Heart left ventricle (tissue), 16 donors: ENCODE data around the gene WDR90. TPM values are rescaled to one million over a fixed set of nuclear protein-coding genes. Genes with fewer than 3 reads are reported as not detected.
A peak's percentile ranks its signal among the peaks of the same experiment; 100 is the strongest.

Experiments
- ATAC-seq, 4 donors: fragments of 200-7000 bp; cut with Tn5 transposase; one replicate each; pipeline ENCODE4 v1.9.1; 2020 to 2022; ENCODE audit warnings: moderate library complexity in 4 of 4, mild to moderate bottlenecking in 3 of 4, moderate number of reproducible peaks in 1 of 4
- DNase-seq, 5 donors: peaks; one replicate each; pipeline ENCODE4 v3.0.0-alpha.2; 2020
- H3K27ac ChIP-seq, 12 donors: fragments of 200-600 bp; sonication (generic) in 4 of 12; one replicate each; pipeline versions ENCODE4 v1.5.0 to v1.8.0; 2016 to 2022; ENCODE audit warnings: mild to moderate bottlenecking in 2 of 12
- H3K27me3 ChIP-seq, 9 donors: fragments of 200-600 bp; sonication (generic) in 2 of 9; one replicate each; pipeline versions ENCODE4 v1.5.1 to v1.8.0; 2016 to 2022; ENCODE audit warnings: mild to moderate bottlenecking in 3 of 9
- H3K36me3 ChIP-seq, 9 donors: fragments of 200-600 bp; sonication (generic) in 2 of 9; one replicate each; pipeline versions ENCODE4 v1.5.0 to v1.8.0; 2018 to 2022; ENCODE audit warnings: mild to moderate bottlenecking in 2 of 9
- H3K4me1 ChIP-seq, 12 donors: fragments of 200-600 bp; sonication (generic) in 4 of 12; one replicate each; pipeline versions ENCODE4 v1.5.0 to v1.8.0; 2016 to 2022; ENCODE audit warnings: mild to moderate bottlenecking in 3 of 12
- H3K4me3 ChIP-seq, 12 donors: fragments of 200-600 bp; sonication (generic) in 4 of 12; one replicate each; pipeline versions ENCODE4 v1.5.0 to v1.8.0; 2017 to 2022; ENCODE audit warnings: mild to moderate bottlenecking in 9 of 12, moderate library complexity in 4 of 12
- H3K9me3 ChIP-seq, 12 donors: fragments of 200-600 bp; sonication (generic) in 4 of 12; one replicate each; pipeline versions ENCODE4 v1.5.0 to v1.8.0; 2016 to 2022; ENCODE audit warnings: mild to moderate bottlenecking in 1 of 12
- CTCF ChIP-seq, 12 donors: fragments of 200-600 bp; sonication (generic) in 4 of 12; IDR thresholded peaks; one replicate each; pipeline versions ENCODE4 v1.5.0 to v1.8.0; 2018 to 2022; ENCODE audit warnings: antibody characterized with exemption in 12 of 12, mild to moderate bottlenecking in 5 of 12
- POLR2A ChIP-seq, 2 donors: fragments of 450-650 bp; IDR thresholded peaks; one replicate each; pipeline ENCODE4 v1.6.1; 2017; ENCODE audit warnings: antibody characterized with exemption in 2 of 2, mild to moderate bottlenecking in 2 of 2, moderate library complexity in 2 of 2
- WGBS, 4 donors: extraction: QIAGEN DNeasy Blood & Tissue Kit in 2 of 4; methylation state at CpG; one replicate each; pipeline versions ENCODE4 v1.1.5 to v1.1.7; 2013 to 2018; 5-methylcytosine and 5-hydroxymethylcytosine counted together
- intact Hi-C, 10 donors: fragments of 100-400 bp; cut with DNase I; formaldehyde crosslinking; loops; one replicate each; pipeline versions ENCODE4 v1.11.1 to v1.14.2; 2022
- polyA plus RNA-seq, 2 donors: library from polyadenylated mRNA; stranded (reverse); fragments of 200-250 nt; gene quantifications; one replicate each; pipeline ENCODE4 v1.2.3, GENCODE V29; 2013
- total RNA-seq, 9 donors: library from RNA; depleted of rRNA in 2 of 9; stranded (reverse); fragments of >200 nt in 2 of 9; fragmentation: NEBNext Ultra II Directional in 3 of 9; extraction: Animal tissue kit (Norgen Biotek cat#: 25700) in 3 of 9; gene quantifications; one replicate each; pipeline versions ENCODE4 v1.1.0 to v1.2.4, GENCODE V29; 2016 to 2023
- donor health status: ischemic (EF 13 %, LVEDD 7.1; RV severe dilation, severe dysfunction).
- donor health status: healthy with polysubstance abuse.
- donor health status: DM: no; HTN: yes; CAD: no.
- donor health status: DM: no; HTN: no; CAD: no.
- donor health status: ischemic (EF 25% LVEDD 6.9; RV normal size, moderate dysfunction).
- donor health status: ischemic (EF 25% LVEDD 5.7; RV mildly dilated, moderate dysfunction).
- donor health status: healthy.
- donor health status: DM: yes; HTN: yes; CAD: no.
- donor health status: ischemic (EF 35%, LVEDD 5.7; RV mildly dilated, moderate dysfunction).
- donor health status: nonischemic (EF 11% LVEDD 7.7; RV severe dilation, severe dysfunction).
- donor health status: DM: yes; HTN: yes; CAD: no.
- donor health status: PGD.
- donor health status: ischemic (EF 29% LVEDD 5.4; RV normal size, mild dysfunction).
- donor health status: nonischemic (EF 23%, LVEDD 6.1; RV moderate dilation, normal function).

Gene WDR90
- total and polyA plus RNA-seq, 11 donors, result 3.7 to 17.4 (median 8.6) TPM

- 89 to 95% (median 91%) methylated on average over 10 to 20 of the region's 20 CpGs for WGBS, 4 donors
- intact Hi-C loops, result no loop called here
- ATAC-seq, result no peak
These were observed 29.6 kb upstream of the WDR90 start for GRCh38 chr16:619476-620100.

DNA sequence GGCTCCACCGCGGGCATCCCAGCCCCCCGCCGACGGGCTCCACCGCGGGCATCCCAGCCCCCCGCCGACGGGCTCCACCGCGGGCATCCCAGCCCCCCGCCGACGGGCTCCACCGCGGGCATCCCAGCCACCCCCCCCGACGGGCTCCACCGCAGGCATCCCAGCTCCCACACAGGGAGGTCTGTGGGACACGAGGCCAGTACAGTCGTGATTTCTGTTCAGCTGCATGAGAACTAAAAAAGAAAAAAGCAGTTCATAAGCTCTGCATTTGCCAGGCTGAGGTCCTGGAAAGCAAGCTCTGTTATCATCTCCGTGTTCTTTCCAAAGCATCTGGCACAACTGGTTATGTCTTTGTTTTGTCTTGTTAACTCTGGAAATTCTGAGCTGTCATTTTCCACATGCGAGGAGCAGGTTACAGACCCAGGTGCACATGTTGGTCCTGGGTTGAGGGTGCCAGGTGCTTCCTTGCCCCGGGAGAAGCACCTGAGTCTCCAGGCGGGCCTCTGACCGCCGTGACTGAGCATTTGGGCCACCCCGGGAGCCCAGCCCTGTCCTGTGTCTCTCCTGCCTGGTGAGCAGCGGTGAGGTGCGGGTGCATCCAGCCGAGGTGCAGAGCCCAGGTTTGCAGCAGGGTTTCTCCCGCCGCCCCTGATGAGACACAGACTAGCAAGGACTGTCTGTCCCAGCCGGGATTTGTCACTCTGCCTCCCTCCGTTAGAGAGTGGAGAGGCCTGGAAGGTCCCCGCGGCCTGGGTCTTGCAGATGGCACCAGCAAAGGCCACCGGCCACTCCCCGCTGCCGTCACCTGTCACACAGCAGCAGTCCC, 28.3 kb upstream of the WDR90 start:
- WGBS, 4 donors, result 85 to 89% (median 88%) methylated on average over 24 to 41 of the region's 41 CpGs
- ATAC-seq, result no peak
- DNase-seq, result peak in 1 of 5 donors; percentile 24
- Histone ChIP-seq H3K4me1 (no peaks in the 10 kb centered on the region), H3K9me3 (no peaks in the 10 kb centered on the region), H3K27ac (no peak overlapping the region), H3K36me3 (peaks cover 0 to 17% (median 7%) of the 10 kb centered on the region in 9 donors), H3K4me3 (no peak overlapping the region), H3K27me3 (no peaks in the 10 kb centered on the region)
- intact Hi-C loops, result no loop called here
- TF ChIP-seq POLR2A (IDR thresholded peaks at IDR 0.05) (no peak), CTCF (IDR thresholded peaks at IDR 0.05) (no peak)

More at GRCh38 chr16:619476-620100, 29.6 kb upstream of the WDR90 start:
- H3K27me3 ChIP-seq, result no peaks in the 10 kb centered on the region
- H3K27ac ChIP-seq, result no peak overlapping the region
- H3K36me3 ChIP-seq, result peaks cover 0 to 10% (median 4%) of the 10 kb centered on the region in 9 donors
- no peaks in the 10 kb centered on the region for H3K4me1 ChIP-seq
- DNase-seq, result no peak
- no peaks in the 10 kb centered on the region for H3K9me3 ChIP-seq
- TF ChIP-seq CTCF (IDR thresholded peaks at IDR 0.05) (no peak), POLR2A (IDR thresholded peaks at IDR 0.05) (no peak)
- no peak overlapping the region for H3K4me3 ChIP-seq

GRCh38 chr16:621526-622105, 27.5 kb upstream of the WDR90 start:
- Histone ChIP-seq H3K9me3 (no peaks in the 10 kb centered on the region), H3K27me3 (no peaks in the 10 kb centered on the region), H3K4me1 (no peaks in the 10 kb centered on the region), H3K36me3 (peaks cover 0 to 24% (median 12%) of the 10 kb centered on the region in 9 donors), H3K27ac (no peak overlapping the region), H3K4me3 (no peak overlapping the region)
- DNase-seq (peak in 1 of 5 donors; percentile 18), ATAC-seq (no peak)
- 89 to 91% (median 91%) methylated on average over 20 to 21 of the region's 21 CpGs for WGBS, 4 donors
- intact Hi-C loops, result no loop called here
- TF ChIP-seq CTCF (IDR thresholded peaks at IDR 0.05) (no peak), POLR2A (IDR thresholded peaks at IDR 0.05) (no peak)

DNA sequence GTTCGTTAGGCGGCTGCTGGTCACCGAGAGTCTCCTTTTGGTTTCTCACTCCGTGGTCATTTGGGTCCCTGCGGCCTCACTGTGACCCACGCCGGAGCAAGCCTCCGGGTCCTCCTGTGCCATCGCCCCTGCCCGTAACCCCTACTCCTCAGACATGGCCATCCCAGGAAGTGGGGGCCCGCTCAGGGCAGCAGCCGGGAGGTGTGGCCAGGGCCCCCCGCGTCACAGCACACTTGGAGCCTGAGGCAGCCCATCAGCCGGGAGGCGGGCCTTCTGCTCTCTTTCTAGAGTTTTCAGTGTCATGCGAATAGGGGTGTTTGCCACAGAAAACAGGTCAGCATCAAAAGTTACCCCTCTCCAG, 26.3 kb upstream of the WDR90 start:
- 90 to 95% (median 95%) methylated on average over 17 of the region's 17 CpGs for WGBS, 4 donors
- H3K9me3 ChIP-seq, result no peaks in the 10 kb centered on the region
- H3K4me3 ChIP-seq, result no peak overlapping the region
- H3K27me3 ChIP-seq, result no peaks in the 10 kb centered on the region
- TF ChIP-seq POLR2A (IDR thresholded peaks at IDR 0.05) (no peak), CTCF (IDR thresholded peaks at IDR 0.05) (no peak)
- H3K4me1 ChIP-seq, result no peaks in the 10 kb centered on the region
- peak overlapping the region in 1 of 12 donors; percentile 69 for H3K27ac ChIP-seq
- intact Hi-C loops, result no loop called here
- no peak for ATAC-seq
- H3K36me3 ChIP-seq, result peaks cover 0 to 31% (median 11%) of the 10 kb centered on the region in 9 donors
- DNase-seq, result peak in 1 of 5 donors; percentile 17
